ENCODE data around the gene DLD. TPM values are rescaled to one million over a fixed set of nuclear protein-coding genes. Genes with fewer than 3 reads are reported as not detected.
A peak's percentile ranks its signal among the peaks of the same experiment; 100 is the strongest.
"Not testable (repeated sequence)": the region's sequence is repeated elsewhere in the genome, so short reads cannot be mapped to it uniquely, and the experiment has no call there.

Gene DLD
- total and polyA plus RNA-seq, 3 donors from 2014 or later: 50.2 to 63.7 (median 57.3) TPM

DNA sequence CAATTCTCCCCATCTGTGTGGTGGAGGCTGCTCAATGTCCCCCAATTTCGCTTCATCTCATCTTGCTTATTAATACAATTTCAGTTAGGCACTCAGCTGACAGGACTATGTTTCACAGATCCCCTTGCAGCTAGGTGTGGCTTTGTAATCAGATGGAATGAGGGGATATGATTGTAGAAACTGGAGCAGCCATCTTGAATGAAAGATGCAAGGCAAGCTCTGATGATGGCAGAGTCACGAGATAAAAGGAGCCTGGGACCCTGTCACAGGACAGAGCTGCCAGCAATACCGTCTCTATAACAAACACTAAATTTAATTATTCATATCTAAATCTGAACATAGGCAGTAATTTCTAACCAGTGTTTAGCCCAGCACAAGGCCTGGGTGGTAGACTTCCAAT lies 991 bp upstream of the DLD start:
- Histone ChIP-seq H3K36me3 (ENCODE audit: low read depth, missing control alignments) (no peaks in the 10 kb centered on the region), H3K4me3 (no peak overlapping the region), H3K4me1 (peaks cover 7% of the 10 kb centered on the region), H3K27me3 (no peaks in the 10 kb centered on the region), H3K27ac (peak overlapping the region; percentile 93 to 95), H3K9me3 (no peaks in the 10 kb centered on the region)
- intact Hi-C loops (cut with DNase I; ENCODE audit: low total_unique reads): loop anchor here (10.0 kb wide), 1 partner anchor 115 kb away; the partner anchor contains the start of gene LAMB1
- TF ChIP-seq POLR2A (IDR thresholded peaks at IDR 0.05): no peak
- TF ChIP-seq CTCF (IDR thresholded peaks at IDR 0.05): no peak
- 37 to 64% methylated on average over 3 of the region's 3 CpGs for WGBS, 2 donors
- DNase-seq: no peak

GRCh38 chr7:107890493-107890961 lies 456 bp upstream of the DLD start:
- intact Hi-C loops (cut with DNase I; ENCODE audit: low total_unique reads): loop anchor here (10.0 kb wide), 1 partner anchor 114 kb away; the partner anchor contains the start of gene LAMB1
- peak overlapping the region; percentile 93 to 95 for H3K27ac ChIP-seq
- H3K27me3 ChIP-seq: no peaks in the 10 kb centered on the region
- no peak for DNase-seq
- no peaks in the 10 kb centered on the region for H3K36me3 ChIP-seq (ENCODE audit: low read depth, missing control alignments)
- H3K4me3 ChIP-seq: peak overlapping the region; percentile 79 to 84
- no peak for TF ChIP-seq CTCF (IDR thresholded peaks at IDR 0.05)
- no peak for TF ChIP-seq POLR2A (IDR thresholded peaks at IDR 0.05)
- H3K9me3 ChIP-seq: no peaks in the 10 kb centered on the region
- WGBS, 2 donors: 1 to 3% methylated on average over 7 of the region's 7 CpGs
- peaks cover 7% of the 10 kb centered on the region for H3K4me1 ChIP-seq

- Histone ChIP-seq H3K4me1 (peaks cover 7% of the 10 kb centered on the region), H3K9me3 (no peaks in the 10 kb centered on the region), H3K36me3 (ENCODE audit: low read depth, missing control alignments) (no peaks in the 10 kb centered on the region), H3K27me3 (no peaks in the 10 kb centered on the region), H3K4me3 (peak overlapping the region; percentile 79 to 84), H3K27ac (peak overlapping the region; percentile 93 to 95)
- intact Hi-C loops (cut with DNase I; ENCODE audit: low total_unique reads): loop anchor here (10.0 kb wide), 1 partner anchor 113 kb away; the partner anchor contains the start of gene LAMB1
- no peak for DNase-seq
- 13 to 31% methylated on average over 9 of the region's 9 CpGs for WGBS, 2 donors
- no peak for TF ChIP-seq CTCF (IDR thresholded peaks at IDR 0.05)
- no peak for TF ChIP-seq POLR2A (IDR thresholded peaks at IDR 0.05)
Observed at GRCh38 chr7:107891636-107892366, 818 bp downstream of the DLD start.

- H3K27ac ChIP-seq: peak overlapping the region; percentile 93 to 95
- WGBS, 2 donors: 60 to 69% methylated on average over 8 of the region's 8 CpGs
- DNase-seq; H3K27me3 ChIP-seq; H3K36me3 ChIP-seq (ENCODE audit: low read depth, missing control alignments); H3K4me1 ChIP-seq; H3K9me3 ChIP-seq; H3K4me3 ChIP-seq: not testable (repeated sequence)
- intact Hi-C loops (cut with DNase I; ENCODE audit: low total_unique reads): loop anchor here (10.0 kb wide), 1 partner anchor 112 kb away; the partner anchor contains the start of gene LAMB1
Observed at GRCh38 chr7:107892367-107892741, 1.4 kb downstream of the DLD start.

GRCh38 chr7:107898997-107899594 lies 8.1 kb downstream of the DLD start:
- no peaks in the 10 kb centered on the region for H3K4me1 ChIP-seq
- no peaks in the 10 kb centered on the region for H3K9me3 ChIP-seq
- no peak for DNase-seq
- H3K4me3 ChIP-seq: no peak overlapping the region
- H3K27ac ChIP-seq: no peak overlapping the region
- no peaks in the 10 kb centered on the region for H3K36me3 ChIP-seq (ENCODE audit: low read depth, missing control alignments)
- intact Hi-C loops (cut with DNase I; ENCODE audit: low total_unique reads): loop anchor here (10.0 kb wide), 1 partner anchor 106 kb away; the partner anchor contains the start of gene LAMB1
- H3K27me3 ChIP-seq: no peaks in the 10 kb centered on the region
- 70 to 80% methylated on average over 2 of the region's 2 CpGs for WGBS, 2 donors
- no peak for TF ChIP-seq POLR2A (IDR thresholded peaks at IDR 0.05)
- no peak for TF ChIP-seq CTCF (IDR thresholded peaks at IDR 0.05)

Data from testis (tissue), 3 donors.